Loucy (cell line): ENCODE data around the gene HIC2.

ENCODE experiments used
- H2AFZ ChIP-seq: fragments of 200-600 bp; sonication (generic); 2 replicates; pipeline ENCODE4 v1.6.0; 2016; ENCODE audit warnings: antibody characterized with exemption, mild to moderate bottlenecking, low read length, moderate library complexity
- H3F3A ChIP-seq: fragments of 200-600 bp; 2 replicates; pipeline ENCODE4 v1.6.0; 2016; ENCODE audit warnings: antibody characterized with exemption, low read depth, mild to moderate bottlenecking
- H3K27me3 ChIP-seq: fragments of 200-600 bp; sonication (generic); 2 replicates; pipeline ENCODE4 v1.6.1; 2014; ENCODE audit warnings: low read length, mild to moderate bottlenecking; ENCODE audit not compliant: insufficient read depth, poor library complexity, severe bottlenecking
- H3K36me3 ChIP-seq: fragments of 200-600 bp; sonication (generic); 2 replicates; pipeline ENCODE4 v1.6.1; 2016; ENCODE audit warnings: low read length; ENCODE audit not compliant: insufficient read depth
- H3K4me1 ChIP-seq: fragments of 200-600 bp; sonication (generic); 2 replicates; pipeline ENCODE4 v1.5.1; 2014; ENCODE audit warnings: low read length, mild to moderate bottlenecking; ENCODE audit not compliant: insufficient read depth, poor library complexity, severe bottlenecking
- H3K4me2 ChIP-seq: fragments of 200-600 bp; sonication (generic); 2 replicates; pipeline ENCODE4 v1.6.0; 2014; ENCODE audit warnings: antibody characterized with exemption, low read length, low read depth, mild to moderate bottlenecking; ENCODE audit not compliant: poor library complexity, severe bottlenecking
- H3K4me3 ChIP-seq: fragments of 200-600 bp; sonication (generic); 2 replicates; pipeline ENCODE4 v1.5.1; 2014; ENCODE audit warnings: low read length, mild to moderate bottlenecking, mixed read lengths; ENCODE audit not compliant: poor library complexity, severe bottlenecking
- H3K79me2 ChIP-seq: fragments of 200-600 bp; sonication (generic); 2 replicates; pipeline ENCODE4 v1.6.1; 2014; ENCODE audit warnings: low read length; ENCODE audit not compliant: insufficient read depth
- H3K9ac ChIP-seq: fragments of 200-600 bp; sonication (generic); 2 replicates; pipeline ENCODE4 v1.6.0; 2014; ENCODE audit warnings: mild to moderate bottlenecking, low read depth, low read length, moderate library complexity; ENCODE audit not compliant: poor library complexity, severe bottlenecking
- H3K9me2 ChIP-seq: fragments of 200-600 bp; sonication (generic); replicated peaks from 2 replicates; pipeline ENCODE4 v1.6.1; 2016; ENCODE audit warnings: low read depth, low read length, mixed read lengths
- H3K9me3 ChIP-seq: fragments of 200-600 bp; sonication (generic); 2 replicates; pipeline ENCODE4 v1.6.1; 2014; ENCODE audit warnings: mild to moderate bottlenecking, antibody characterized with exemption, low read length, low read depth; ENCODE audit not compliant: insufficient read depth
- H4K20me1 ChIP-seq: fragments of 200-600 bp; sonication (generic); 2 replicates; pipeline ENCODE4 v1.6.0; 2014; ENCODE audit warnings: antibody characterized with exemption, low read length, mild to moderate bottlenecking; ENCODE audit not compliant: insufficient read depth, poor library complexity, severe bottlenecking
- EZH2phosphoT487 ChIP-seq: fragments of 200-600 bp; IDR thresholded peaks from 2 replicates; pipeline ENCODE4 v1.6.1; 2018; ENCODE audit warnings: antibody characterized with exemption, mild to moderate bottlenecking, moderate library complexity, borderline replicate concordance
- TF ChIP-seq, protein P1 (sequence below): fragments of 200-600 bp; sonication (generic); conservative IDR thresholded peaks from 2 replicates; pipeline ENCODE4 v1.5.1; 2014; ENCODE audit warnings: mild to moderate bottlenecking, antibody characterized with exemption, low read length

Gene HIC2

DNA sequence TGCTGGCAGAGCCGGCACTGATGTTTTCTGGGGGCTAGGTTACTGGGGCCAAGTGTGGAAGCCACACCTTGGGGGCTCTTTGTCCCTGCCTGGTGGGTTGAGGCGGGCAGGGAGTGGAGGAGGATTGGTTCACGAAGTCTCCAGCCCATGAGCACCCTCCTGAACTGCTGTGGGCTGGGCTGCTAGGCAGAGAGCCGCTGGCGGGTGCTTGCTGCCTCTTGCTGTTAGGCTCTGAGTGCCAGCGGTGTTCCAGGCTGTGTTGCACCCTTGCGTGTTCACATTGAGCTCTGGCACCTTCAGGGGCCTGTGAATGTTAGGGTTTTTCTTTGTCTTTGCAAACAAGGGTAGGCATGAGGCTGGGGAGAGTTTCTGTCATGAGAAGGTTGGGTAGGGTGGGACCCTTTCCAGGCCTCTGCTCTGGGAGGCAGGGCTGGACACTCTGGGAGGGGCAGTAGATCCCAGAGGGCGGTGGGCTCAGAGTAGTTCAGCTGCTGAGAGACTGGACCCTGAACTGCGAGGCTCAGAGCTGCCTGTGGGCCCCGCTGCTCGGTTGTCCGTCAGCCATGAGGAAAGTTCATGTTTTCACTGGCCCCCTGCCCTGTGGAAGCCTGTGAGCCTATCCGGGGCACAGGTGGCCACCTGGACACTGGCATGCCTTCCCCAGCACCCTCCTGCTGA, 26.0 kb downstream of the HIC2 start:
- Histone ChIP-seq H3K79me2 (peaks cover 4% of the 10 kb centered on the region; the same call in 1 of the 2 replicates), H3K9me3 (no peaks in the 10 kb centered on the region), H3K9me2 (no peaks in the 10 kb centered on the region), H3K4me2 (no peak overlapping the region), H3F3A (no peaks in the 10 kb centered on the region), H3K27me3 (no peaks in the 10 kb centered on the region), H3K9ac (no peak overlapping the region), H4K20me1 (peaks cover 5% of the 10 kb centered on the region), H2AFZ (no peak overlapping the region), H3K4me3 (no peak overlapping the region), H3K36me3 (peaks cover 47% of the 10 kb centered on the region; the same call in 1 of the 2 replicates), H3K4me1 (no peaks in the 10 kb centered on the region)
- no peak for TF ChIP-seq EZH2phosphoT487
- TF ChIP-seq, protein P1, sequence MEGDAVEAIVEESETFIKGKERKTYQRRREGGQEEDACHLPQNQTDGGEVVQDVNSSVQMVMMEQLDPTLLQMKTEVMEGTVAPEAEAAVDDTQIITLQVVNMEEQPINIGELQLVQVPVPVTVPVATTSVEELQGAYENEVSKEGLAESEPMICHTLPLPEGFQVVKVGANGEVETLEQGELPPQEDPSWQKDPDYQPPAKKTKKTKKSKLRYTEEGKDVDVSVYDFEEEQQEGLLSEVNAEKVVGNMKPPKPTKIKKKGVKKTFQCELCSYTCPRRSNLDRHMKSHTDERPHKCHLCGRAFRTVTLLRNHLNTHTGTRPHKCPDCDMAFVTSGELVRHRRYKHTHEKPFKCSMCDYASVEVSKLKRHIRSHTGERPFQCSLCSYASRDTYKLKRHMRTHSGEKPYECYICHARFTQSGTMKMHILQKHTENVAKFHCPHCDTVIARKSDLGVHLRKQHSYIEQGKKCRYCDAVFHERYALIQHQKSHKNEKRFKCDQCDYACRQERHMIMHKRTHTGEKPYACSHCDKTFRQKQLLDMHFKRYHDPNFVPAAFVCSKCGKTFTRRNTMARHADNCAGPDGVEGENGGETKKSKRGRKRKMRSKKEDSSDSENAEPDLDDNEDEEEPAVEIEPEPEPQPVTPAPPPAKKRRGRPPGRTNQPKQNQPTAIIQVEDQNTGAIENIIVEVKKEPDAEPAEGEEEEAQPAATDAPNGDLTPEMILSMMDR = no peak

DNA sequence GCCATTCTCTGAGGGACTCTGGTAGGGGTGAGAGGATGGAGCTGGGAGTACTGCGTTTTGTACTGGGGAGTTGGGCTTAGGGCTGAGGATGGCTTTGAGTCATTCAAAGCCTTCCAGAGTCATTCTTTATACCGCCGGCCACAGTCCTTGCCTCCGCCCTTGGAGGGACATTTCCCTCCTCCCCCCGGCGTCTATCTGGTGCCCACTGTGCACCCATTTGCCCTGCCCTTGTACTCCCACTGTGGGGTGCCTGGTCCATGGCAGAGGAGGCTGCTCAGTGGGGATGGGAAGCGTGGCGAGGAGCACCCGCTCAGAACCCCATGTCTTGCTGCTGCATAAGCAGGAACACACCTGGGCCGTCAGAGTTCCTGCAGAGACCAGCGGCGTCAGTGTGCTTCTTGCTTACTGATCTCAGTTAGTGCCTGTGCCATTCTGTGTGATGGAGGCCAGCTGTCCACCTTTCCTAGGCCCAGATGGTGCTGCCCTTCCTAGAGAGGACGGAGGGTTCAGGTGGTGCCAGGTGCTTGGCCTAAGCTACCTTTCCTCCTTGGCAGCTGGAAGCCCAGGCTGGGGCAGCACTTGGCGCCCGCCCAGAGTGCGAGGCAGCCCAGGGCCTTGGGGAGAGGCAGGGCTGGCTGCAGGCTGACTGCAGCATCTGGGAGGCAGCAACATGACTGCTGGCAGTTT, 26.7 kb downstream of the HIC2 start:
- H4K20me1 ChIP-seq = peaks cover 5% of the 10 kb centered on the region
- H3K36me3 ChIP-seq = peaks cover 50% of the 10 kb centered on the region; the same call in 1 of the 2 replicates
- H3K79me2 ChIP-seq = peaks cover 4% of the 10 kb centered on the region; the same call in 1 of the 2 replicates
- no peak for TF ChIP-seq EZH2phosphoT487
- TF ChIP-seq, protein P1 = no peak
- H3K9me3 ChIP-seq = no peaks in the 10 kb centered on the region
- no peak overlapping the region for H3K4me3 ChIP-seq
- H2AFZ ChIP-seq = no peak overlapping the region
- no peak overlapping the region for H3K4me2 ChIP-seq
- no peaks in the 10 kb centered on the region for H3K27me3 ChIP-seq
- H3K9me2 ChIP-seq = no peaks in the 10 kb centered on the region
- no peaks in the 10 kb centered on the region for H3F3A ChIP-seq
- no peaks in the 10 kb centered on the region for H3K4me1 ChIP-seq
- no peak overlapping the region for H3K9ac ChIP-seq

DNA sequence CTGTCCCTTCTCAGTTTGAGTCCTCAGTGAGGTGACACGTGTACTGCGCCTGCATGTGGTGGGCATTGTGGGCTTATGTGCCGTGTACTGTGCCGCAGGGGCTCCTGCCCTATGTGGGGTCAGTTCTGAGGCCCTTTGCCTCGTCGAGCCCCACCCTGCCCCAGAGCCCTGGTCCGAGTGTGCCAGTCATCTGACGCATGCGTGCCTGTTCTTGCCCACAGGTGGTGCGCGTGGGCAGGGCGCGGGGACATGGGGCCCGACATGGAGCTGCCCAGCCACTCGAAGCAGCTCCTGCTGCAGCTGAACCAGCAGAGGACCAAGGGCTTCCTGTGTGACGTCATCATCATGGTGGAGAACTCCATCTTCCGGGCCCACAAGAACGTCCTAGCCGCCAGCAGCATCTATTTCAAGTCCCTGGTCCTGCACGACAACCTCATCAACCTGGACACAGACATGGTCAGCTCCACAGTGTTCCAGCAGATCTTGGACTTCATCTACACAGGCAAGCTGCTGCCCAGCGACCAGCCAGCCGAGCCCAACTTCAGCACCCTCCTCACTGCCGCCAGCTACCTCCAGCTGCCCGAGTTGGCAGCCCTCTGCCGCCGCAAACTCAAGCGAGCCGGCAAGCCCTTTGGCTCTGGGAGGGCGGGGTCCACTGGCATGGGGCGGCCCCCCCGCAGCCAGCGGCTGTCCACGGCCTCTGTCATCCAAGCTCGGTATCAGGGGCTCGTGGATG, 27.7 kb downstream of the HIC2 start:
- Histone ChIP-seq H3K79me2 (peaks cover 4% of the 10 kb centered on the region; the same call in 1 of the 2 replicates), H3K4me1 (no peaks in the 10 kb centered on the region), H3K36me3 (peaks cover 50% of the 10 kb centered on the region; the same call in 1 of the 2 replicates), H3K9ac (no peak overlapping the region), H2AFZ (no peak overlapping the region), H3K27me3 (no peaks in the 10 kb centered on the region), H3F3A (no peaks in the 10 kb centered on the region), H3K9me2 (no peaks in the 10 kb centered on the region), H4K20me1 (peaks cover 5% of the 10 kb centered on the region), H3K4me2 (no peak overlapping the region), H3K9me3 (no peaks in the 10 kb centered on the region), H3K4me3 (no peak overlapping the region)
- TF ChIP-seq, protein P1 = no peak
- TF ChIP-seq EZH2phosphoT487 = no peak
